CD4-positive, alpha-beta T cell treated with Interleukin-15 for 1 hour (primary cell): ENCODE measurements around the gene NAPB.

Source experiments
- DNase-seq: peaks from one replicate; pipeline ENCODE4 v3.0.0-alpha.2; 2020

Gene NAPB

DNA sequence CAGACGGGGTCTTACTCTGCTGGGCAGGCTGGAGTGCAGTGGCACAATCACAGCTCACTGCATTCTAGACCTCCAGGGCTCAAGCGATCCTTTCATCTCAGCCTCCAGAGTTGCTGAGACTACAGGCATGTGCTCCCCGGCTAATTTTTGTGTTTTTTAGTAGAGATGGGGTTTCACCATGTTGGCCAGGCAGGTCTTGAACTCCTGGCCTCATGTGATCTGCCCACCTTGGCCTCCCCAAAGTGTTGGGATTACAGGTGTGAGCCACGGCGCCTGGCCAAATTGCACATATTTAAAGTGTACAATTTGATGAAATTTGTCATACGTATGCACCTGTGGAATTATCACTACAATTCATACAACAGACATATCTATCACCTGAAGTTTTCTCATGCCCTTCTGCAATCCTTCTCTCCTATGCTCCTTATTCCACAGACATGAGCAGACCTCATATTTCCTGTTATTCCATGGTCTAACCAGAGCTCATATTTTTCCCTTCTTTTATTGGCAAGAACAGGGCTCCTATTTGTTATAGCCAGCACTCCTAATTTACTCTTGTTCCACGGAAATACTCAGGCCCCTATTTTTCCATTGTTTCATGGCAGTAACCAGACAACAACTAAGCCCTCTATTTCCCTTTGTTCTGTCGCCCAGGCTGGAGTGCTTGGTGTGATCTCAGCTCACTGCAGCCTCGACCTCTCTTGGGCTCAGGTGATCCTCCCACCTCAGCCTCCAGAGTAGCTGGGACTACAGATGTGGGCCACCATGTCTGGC lies 16.0 kb upstream of the NAPB start:
- no peak for DNase-seq

DNA sequence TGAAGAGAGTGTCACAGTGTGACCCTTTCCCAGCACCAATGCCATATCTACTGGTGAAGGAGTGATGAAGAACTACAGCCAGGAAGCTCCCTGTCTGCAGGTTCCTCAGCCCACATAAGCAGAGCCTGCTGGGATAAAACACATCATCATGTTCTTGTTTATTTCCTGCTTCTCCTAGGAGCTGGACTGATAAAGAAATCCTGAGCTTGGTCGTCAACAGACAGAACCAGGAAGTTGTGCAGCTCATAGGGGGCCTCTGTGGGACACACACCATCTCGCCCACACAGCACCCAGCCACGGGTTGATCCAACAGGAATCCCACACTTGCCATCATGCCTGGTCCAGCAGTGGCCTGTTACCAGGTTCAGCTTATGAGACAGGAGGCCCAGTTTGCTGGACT lies 15.4 kb upstream of the NAPB start:
- DNase-seq: no peak

DNA sequence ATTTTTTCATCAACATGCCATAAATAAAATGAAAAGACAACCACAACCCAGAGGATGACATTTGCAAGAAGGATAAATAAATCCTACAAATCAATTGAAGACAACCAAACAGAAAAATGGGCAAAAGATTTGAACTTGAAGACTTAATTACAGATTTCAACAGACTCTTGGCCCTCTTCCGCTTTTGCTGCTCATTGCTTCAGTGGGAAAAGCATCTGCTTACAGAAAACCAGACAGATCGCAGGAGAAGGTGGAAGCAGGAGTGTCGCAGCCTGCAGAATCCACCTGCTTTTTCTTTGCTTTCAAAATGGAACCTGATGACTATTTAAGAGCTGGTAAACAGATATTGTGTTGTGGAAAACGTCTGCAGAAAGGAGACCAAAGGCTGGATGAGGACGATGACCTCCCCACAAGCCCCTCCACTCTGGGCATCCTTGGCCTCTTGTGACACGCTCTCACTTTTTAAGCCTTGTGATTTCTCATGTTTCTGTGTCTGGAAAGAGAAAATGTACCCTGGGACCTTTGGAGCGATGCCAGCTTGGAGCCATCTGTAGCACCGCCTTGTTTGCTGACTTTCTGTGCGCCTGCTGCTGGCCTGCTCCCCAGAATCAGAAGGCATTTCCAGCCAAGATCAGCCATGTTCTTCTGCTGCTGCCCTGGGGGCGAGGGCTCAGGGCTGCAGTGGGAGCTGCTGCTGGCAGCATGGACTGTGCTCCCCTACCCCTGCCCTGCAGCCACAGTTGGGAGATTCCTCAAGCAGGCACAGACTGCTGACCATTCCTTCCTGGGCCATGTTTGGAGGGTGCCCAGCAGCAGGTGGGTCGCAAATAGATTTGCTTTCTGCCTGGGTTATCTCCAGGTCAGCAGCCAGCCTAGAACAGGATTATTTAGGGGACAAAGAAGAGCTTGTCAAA lies 14.6 kb upstream of the NAPB start:
- DNase-seq: no peak

DNA sequence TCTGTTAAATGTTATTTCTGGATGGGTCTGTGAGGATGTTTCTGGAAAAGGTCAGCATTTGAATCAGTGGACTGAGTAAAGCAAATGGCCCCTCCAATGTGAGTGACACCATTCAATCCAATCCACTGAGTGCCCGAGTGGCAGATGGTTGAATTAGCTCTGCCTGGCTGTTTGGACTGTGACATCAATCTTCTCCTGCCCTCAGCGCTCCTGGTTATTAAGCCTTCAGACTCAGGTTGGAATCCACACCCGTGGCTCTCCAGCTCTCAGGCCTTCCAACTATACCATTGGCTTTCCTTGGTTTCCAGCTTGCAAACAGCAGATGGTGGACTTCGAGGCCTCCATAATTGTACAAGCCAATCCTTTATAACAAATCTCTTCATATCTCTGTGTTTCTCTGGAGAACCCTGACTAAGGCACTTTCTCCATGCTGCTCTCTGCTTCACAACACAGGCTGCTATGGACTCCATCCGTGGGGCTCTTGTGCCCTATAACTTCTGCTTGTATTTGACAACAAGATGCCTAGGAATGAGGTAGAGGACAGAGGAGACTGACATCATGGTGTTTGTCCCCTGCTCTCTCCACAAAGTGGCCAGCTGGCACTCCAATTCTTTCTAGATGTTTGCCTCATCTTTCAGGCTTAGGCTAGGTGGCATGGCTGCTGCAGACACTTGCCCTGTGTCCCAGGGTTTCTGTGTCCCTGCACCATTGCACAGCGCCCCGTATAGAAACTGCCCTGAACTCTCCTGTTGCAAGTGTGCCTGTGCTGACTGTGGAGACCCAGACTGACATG lies 13.4 kb upstream of the NAPB start:
- DNase-seq: no peak

DNA sequence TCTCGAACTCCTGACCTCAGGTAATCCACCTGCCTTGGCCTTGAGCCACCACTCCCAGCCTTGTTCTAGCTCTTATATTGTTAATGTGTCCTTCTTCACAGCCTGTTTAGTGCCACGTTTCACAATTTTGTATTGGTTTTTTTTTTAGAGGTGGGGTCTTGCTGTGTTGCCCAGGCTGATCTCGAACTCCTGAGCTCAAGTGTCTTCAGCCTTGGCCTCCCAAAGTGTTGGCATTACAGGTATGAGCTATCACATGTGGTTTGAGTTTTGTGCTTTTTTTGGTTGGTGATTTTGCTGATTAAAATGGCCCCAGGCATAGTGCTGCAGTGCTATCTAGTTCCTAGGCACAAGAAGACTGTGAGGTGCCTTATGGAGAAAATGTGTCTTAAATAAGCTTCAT lies 12.3 kb upstream of the NAPB start:
- no peak for DNase-seq

DNA sequence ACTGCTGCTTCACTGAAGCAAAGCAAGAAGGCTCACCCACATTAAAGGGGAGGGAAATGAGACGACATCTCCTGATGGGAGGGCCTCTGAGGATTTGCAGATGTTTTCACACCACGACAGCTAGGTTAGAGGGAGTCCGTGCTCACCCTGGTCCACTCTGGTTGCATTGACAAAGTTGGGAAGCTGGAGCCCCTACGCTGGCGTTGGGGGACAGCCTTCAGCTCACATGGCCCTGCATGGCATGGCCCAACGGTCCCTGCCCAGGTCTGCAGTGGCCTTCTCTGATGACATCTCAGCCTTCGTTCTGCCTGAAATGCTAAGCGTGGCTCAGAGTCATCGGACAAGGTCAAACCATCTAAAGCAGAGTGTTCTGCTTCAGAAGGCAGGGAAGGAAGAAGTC lies 3.8 kb upstream of the NAPB start:
- DNase-seq: no peak

DNA sequence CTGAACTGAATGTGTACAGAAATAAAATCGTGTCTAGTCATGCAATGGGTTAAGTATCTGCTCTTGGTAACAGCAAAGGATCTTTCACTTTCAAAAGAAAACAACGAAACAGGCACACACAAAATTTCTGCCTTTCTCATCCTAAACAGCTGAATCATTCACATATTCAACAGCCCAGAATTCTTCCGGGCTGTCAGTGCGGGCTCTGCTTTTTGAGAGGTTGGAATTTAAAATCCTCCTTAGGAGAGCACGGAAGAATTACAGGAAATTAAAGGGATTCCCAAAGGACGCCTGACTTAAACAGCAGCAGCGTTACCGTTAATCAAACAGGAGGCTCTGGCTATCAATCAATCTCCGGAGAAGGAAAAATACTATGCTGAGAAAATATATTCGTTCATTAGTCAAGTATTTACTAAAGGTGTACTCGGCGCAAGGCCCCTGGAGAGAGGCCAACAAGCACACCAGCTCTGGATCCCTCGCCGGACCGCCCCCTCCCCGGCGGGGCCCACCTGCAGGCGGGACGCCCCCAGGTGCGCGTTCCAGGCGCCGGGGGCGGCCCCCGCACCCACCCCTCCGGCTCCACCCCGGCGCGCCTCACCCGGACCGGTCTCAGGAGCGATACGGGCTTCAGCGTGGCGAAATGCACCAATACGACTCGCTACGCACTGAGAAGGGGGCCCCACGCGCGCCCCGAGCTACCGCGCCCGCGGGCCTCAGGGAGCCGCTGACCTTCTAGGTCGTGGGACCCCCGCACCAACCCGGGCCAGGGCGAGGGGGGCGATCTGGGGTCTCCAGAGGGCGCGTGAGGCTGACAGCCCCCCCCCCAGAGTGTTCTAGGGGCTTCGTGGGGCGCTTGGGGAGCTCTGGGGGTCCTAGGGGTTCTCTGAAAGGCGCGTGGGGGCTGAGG lies 1.0 kb downstream of the NAPB start:
- peak; percentile 32 for DNase-seq

DNA sequence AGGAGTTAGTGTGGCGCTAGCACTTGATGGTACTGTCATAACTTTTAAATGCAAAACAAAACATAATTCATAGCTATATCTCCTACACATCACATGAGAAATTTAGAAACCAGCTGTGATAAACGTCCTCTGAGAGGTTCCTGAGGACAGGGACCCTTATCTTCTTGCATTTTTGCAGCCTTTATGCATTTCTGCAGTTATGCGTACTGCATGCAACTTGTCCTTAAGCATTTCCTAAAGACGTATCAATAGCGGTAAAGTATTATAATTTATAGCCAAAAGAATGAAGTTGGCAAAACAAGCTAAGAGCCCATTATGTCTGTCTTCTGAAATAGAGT lies 1.7 kb downstream of the NAPB start:
- DNase-seq: no peak

DNA sequence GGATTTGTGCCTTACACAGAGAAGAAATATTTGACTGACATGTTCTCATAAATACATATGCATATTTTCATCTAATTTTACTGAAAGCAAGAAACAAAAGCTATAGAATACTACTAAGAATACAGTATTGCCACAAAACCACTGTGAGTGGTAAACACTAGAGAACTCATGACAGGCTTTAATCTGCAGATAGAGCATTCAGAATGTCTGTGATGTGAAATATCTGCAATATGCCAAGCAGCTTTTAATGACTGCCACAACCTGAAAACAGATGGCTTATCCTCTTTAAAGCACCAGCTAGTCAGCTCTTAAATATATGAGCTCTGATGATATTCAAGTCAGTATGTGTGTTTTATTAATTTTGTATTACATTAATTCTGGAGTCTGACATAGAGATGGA lies 3.4 kb downstream of the NAPB start:
- DNase-seq: no peak

DNA sequence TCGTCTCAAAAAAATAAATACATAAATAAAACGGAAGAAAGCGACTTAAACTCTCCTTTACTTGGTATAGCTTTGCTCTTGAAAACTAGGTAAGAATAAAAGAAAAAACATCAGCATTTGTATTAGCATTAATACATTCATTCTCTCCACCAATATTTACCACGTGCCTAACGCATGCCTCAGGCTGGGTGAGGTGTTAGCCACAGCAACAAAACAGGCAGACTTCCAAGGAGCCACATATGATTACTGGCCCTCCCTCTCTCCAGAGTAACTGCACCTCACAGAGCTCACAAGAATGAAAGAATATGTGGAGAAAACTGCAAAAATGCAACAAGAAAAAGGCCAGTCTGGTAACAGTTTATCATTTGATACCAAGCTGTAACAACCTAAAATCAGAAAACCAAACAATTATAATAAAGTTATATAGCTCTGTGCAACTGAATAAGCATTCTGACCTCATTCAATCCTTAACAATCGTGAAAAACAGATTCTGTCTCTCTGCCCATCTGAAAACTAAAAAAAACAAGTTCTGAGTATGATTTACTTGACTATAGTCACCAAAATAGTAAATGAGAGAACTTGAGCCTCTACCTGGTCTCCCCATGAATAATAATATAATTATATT lies 5.2 kb downstream of the NAPB start:
- DNase-seq: no peak

DNA sequence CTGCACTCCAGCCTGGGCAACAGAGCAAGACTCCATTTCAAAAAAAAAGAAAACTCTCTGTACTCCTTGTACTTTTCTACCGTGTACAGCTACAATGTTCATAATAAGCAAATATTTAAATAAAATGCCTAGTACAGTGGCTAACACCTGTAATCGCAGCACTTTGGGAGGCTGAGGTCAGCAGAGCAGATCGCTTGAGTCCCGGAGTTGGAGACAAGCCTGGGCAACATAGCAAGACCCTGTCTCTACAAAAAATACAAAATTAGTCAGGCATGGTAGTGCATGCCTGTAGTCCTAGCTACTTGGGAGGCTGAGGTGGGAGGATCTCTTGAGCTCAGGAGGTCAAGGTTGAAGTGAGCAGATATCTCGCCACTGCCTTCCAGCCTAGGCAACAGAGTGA lies 5.7 kb downstream of the NAPB start:
- DNase-seq: no peak

DNA sequence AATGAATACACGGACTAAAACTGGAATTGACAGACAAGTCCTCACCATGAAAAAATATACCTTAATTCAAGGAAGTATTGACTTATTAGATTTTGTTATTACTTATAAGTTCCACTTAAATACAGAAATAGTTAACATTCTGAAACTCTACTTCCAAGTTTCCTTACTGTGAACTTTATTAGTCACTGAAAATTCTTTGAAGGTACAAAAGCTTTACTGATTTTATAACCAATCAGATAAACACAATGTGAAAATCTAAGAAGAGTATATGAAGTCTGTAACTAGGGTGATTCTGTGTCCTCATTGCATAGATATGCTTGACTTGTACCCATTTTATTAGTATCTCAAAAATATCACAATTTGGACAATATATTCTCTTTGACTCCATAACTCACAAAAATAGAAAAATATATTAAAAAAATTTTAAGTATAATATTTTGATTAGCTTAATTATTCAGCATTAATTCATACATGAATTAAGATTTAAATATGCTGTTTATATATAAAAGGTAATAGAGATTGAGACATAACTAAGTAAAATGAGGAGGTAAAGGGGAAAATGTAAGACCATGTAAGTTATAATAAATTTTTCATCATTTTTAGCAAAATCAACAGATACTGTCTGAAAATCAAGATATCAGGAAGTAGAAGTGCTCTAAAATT lies 6.6 kb downstream of the NAPB start:
- DNase-seq: no peak

DNA sequence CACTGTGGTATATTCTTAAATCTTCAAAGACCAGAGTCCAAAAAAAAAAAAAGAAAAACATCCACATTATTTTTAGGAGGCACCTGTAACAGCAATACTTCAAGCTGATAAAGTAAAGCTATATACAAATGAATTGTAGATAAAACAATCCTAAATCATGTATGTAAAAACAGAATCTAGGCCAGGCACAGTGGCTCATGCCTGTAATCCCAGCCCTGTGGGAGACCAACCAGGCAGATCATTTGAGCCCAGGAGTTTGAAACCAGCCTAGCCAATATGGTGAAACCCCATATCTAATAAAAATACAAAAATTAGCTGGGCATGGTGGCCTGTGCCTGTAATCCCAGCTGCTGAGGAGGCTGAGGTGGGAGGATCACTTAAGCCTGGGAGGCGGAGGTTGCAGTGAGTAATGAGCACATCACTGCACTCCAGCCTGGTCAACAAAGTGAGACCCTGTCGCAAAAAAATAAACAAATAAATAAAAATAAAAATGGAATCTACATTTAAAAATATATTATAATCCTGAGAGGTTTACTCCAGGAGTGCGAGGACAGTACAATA lies 7.3 kb downstream of the NAPB start:
- DNase-seq: no peak

DNA sequence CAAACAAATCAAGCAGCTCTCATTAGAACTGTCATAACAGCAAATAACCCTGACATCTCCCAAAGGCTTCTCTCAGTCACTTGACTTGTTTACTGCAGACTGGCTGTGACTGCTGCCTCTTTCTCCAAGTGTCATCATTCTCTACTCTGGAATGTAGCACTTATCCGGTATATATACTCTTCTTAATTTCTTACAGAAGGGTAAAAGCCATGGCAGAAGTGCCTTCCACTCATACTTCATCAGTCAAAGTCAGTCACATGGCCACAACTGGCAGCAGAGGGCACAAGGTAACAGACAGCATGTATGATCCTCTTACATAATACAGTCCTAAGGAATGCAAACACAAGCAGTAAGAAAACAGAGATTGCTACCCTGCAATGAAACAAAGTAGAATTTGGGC lies 9.3 kb downstream of the NAPB start:
- DNase-seq: no peak

DNA sequence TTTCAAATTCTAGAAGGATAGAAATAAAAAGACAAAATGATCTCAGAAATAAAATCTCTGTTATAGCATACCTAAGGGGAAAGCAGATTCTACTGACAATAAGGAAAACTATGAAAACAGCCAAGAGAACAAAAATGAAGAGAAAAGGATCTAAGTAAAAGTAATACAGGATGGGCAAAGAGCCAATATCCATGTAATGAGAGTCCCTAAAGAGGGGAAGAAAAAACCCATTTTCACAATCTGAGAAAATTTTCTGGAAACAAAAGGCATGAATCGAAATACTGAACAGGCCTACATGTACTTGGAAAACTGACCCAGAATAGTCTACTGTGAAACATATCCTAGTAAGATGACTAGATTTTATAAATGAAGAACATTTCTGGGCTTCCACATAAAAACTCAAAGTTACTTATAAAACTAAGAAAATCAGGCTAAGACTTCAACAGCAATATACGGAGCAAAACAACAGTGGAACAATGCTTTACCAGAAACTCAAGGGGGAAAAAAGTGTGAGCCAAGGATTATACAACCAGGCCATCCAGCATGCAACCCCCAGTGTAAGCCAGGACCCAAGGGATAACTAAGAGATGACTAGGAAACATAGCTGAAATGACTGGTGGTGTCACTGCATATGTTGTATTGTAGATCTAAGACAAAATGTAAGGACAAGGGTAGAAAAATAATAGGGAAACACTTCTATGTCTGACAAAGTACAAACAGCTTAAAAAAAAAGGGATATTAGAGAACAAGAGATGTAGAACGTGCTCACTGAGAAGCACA lies 10.2 kb downstream of the NAPB start:
- DNase-seq: no peak

DNA sequence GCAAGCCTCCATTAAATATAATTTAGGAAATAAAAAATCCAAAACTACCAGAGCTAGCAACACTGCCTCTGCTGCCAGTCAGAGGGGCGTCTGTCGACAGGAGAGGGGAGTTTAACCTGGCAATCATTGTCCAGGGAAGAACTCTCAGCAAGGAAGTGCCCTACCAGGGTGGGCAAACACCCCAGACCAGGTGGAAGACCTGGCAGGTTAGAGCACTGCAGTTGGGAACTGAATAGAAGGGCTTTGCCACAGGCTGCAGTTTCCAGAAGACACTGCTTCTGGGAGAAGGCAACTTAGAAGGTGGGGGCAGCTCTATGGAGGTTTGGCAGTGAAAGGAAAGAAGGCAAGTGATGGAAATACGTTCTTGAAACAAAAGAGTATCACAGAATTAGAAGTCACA lies 11.5 kb downstream of the NAPB start:
- DNase-seq: no peak

DNA sequence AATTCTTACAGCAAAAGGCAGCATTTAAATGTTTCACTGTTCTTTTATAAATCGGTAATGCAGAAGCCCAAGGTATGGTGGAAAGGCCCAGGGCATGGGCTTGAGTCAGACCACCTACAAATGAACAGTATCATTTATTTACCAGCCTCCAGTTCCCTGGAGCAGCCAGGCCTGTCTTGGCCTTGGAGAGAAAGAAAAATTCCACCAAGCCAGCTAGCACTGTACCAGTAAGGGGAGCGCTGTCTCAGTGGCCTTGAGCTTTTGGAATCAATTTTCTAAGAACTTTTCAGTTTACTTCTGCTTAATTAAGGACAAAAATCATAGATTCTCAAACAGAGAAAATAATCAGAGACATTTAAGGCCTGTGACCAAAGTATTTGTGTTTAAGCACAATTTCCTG lies 12.3 kb downstream of the NAPB start:
- DNase-seq: no peak

DNA sequence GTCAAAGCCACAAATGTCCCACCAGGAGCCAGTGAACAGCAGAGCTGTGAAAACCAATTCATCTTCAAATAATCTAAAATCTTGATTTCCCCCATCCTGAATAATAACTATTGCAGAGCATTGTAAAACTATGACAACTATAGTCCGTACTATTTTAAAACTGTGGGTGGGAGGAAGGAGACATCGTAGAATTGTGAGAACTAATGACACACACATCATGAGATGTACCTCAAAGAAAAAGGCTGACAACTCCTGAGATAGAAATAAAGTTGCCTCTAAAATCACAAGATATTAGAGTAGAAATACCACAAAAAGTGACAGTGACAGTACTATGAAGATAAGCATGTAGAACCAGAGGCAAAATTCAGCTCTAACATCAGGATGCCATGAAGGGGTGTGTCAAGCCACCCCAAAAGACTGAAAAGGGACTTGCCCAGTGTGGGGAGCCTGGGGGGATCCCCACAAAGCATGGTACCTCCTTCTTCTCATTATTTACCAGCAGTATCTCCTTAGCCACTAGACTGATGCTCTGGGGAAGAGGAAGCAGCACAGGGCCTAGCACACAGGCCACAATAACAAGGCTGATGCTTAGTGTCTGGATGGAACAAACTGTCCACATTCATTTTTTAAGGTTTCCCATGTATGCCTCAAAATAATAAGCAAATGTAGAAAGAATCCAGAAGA lies 13.4 kb downstream of the NAPB start:
- DNase-seq: peak; percentile 42

DNA sequence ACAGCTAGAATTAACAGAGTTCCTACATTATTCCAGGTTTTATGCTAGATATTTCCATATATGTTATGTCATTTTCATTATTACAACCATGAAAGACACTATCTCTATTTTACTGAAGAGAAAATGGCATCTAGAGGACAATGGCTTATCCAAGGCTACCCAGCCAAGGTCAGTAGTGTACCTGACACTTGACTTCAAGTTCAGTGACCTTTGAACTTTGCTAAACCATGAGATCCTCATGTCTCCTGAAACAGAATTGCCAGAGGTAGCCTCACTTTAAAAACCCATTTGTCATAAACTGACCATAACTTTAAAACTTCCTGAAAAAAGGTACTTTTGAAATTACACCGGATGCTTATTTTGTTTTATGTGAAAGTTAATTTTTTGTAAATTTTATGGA lies 14.4 kb downstream of the NAPB start:
- DNase-seq: no peak

DNA sequence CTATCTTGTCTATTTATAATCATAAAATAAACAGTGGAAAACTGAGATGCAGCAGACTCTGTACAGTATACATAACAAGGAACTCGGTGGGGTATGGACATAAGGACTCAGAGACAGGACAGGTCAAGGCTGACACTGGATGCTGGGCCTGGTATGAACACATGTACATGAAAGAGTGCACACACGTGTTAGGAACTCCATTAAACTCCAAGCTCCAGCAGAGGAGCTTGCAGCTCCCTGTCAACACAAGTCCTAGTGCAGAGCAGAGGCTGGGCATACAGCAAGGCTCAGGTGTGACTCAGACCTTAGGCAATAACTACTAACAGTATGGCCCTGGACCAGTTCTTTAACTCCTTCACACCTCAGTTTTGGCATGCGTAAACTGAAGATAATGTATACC lies 17.1 kb downstream of the NAPB start:
- DNase-seq: no peak
